ENCODE results near the gene LBR. TPM values are rescaled to one million over a fixed set of nuclear protein-coding genes. Genes with fewer than 3 reads are reported as not detected.

The LBR gene
- polyA plus RNA-seq, 1 donor (not counting 4 experiments of a cell fraction or from before 2014, with no cell fraction given): 30.5 TPM

- DNase-seq (ENCODE audit: low read depth, low spot score): no peak
- Histone ChIP-seq H2AFZ (ENCODE audit: control insufficient read depth, low read length) (no peak overlapping the region), H3K27ac (ENCODE audit: control insufficient read depth, insufficient read depth, low read length) (no peak overlapping the region), H3K36me3 (ENCODE audit: control insufficient read depth in 2 of 2, extremely low read depth in 1 of 2, insufficient read depth in 2 of 2, low read length in 2 of 2) (no peaks in the 10 kb centered on the region), H3K27me3 (ENCODE audit: control insufficient read depth, extremely low read depth, insufficient read depth, low read length) (no peaks in the 10 kb centered on the region), H3K79me2 (ENCODE audit: control insufficient read depth, insufficient read depth, low read length) (no peaks in the 10 kb centered on the region), H3K9me1 (ENCODE audit: control insufficient read depth, extremely low read depth, insufficient read depth, low read length) (no peaks in the 10 kb centered on the region), H3K9me3 (ENCODE audit: control insufficient read depth, low read depth, low read length) (no peaks in the 10 kb centered on the region), H3K9ac (ENCODE audit: control insufficient read depth, extremely low read depth, insufficient read depth, low read length) (no peak overlapping the region), H4K20me1 (ENCODE audit: control insufficient read depth, extremely low read depth, insufficient read depth, low read length) (no peaks in the 10 kb centered on the region), H3K4me2 (ENCODE audit: control insufficient read depth, extremely low read depth, insufficient read depth, low read depth, low read length) (no peak overlapping the region), H3K4me3 (ENCODE audit: control insufficient read depth in 2 of 3, extremely low read depth in 1 of 3, insufficient read depth in 2 of 3, low read depth in 1 of 3, low read length in 3 of 3) (no peak overlapping the region), H3K4me1 (ENCODE audit: control insufficient read depth, extremely low read depth, insufficient read depth, low read length) (peaks cover 30% of the 10 kb centered on the region)
- no peak for TF ChIP-seq EZH2 (IDR thresholded peaks at IDR 0.05; ENCODE audit: low read length)
- no peak for TF ChIP-seq CTCF (optimal IDR thresholded peaks at IDR 0.05 in 1 of 3, IDR thresholded peaks at IDR 0.05 in 1 of 3, conservative IDR thresholded peaks at IDR 0.05 in 1 of 3; ENCODE audit: extremely low read depth in 1 of 3, insufficient read depth in 2 of 3, low read length in 3 of 3)
- no peak for FAIRE-seq
- dilution Hi-C loops (cut with MboI; ENCODE audit: extremely low pct_ligation_motif_present, low sequenced_read_pairs): loop anchor here (25.0 kb wide), 1 partner anchor 535 kb away; the partner anchor contains the start of gene SDE2
Measured at GRCh38 chr1:225451840-225452515, 24.1 kb upstream of the LBR start.

GRCh38 chr1:225451340-225451739 is 23.5 kb upstream of the LBR start:
- peaks cover 35% of the 10 kb centered on the region for H3K4me1 ChIP-seq (ENCODE audit: control insufficient read depth, extremely low read depth, insufficient read depth, low read length)
- H3K36me3 ChIP-seq (ENCODE audit: control insufficient read depth in 2 of 2, extremely low read depth in 1 of 2, insufficient read depth in 2 of 2, low read length in 2 of 2): no peaks in the 10 kb centered on the region
- no peak overlapping the region for H3K4me3 ChIP-seq (ENCODE audit: control insufficient read depth in 2 of 3, extremely low read depth in 1 of 3, insufficient read depth in 2 of 3, low read depth in 1 of 3, low read length in 3 of 3)
- TF ChIP-seq EZH2 (IDR thresholded peaks at IDR 0.05; ENCODE audit: low read length): no peak
- H3K9me1 ChIP-seq (ENCODE audit: control insufficient read depth, extremely low read depth, insufficient read depth, low read length): no peaks in the 10 kb centered on the region
- dilution Hi-C loops (cut with MboI; ENCODE audit: extremely low pct_ligation_motif_present, low sequenced_read_pairs): loop anchor here (25.0 kb wide), 1 partner anchor 536 kb away; the partner anchor contains the start of gene SDE2
- no peak overlapping the region for H3K27ac ChIP-seq (ENCODE audit: control insufficient read depth, insufficient read depth, low read length)
- H3K9ac ChIP-seq (ENCODE audit: control insufficient read depth, extremely low read depth, insufficient read depth, low read length): no peak overlapping the region
- no peaks in the 10 kb centered on the region for H4K20me1 ChIP-seq (ENCODE audit: control insufficient read depth, extremely low read depth, insufficient read depth, low read length)
- H3K27me3 ChIP-seq (ENCODE audit: control insufficient read depth, extremely low read depth, insufficient read depth, low read length): no peaks in the 10 kb centered on the region
- no peaks in the 10 kb centered on the region for H3K79me2 ChIP-seq (ENCODE audit: control insufficient read depth, insufficient read depth, low read length)
- no peaks in the 10 kb centered on the region for H3K9me3 ChIP-seq (ENCODE audit: control insufficient read depth, low read depth, low read length)
- no peak overlapping the region for H2AFZ ChIP-seq (ENCODE audit: control insufficient read depth, low read length)
- FAIRE-seq: no peak
- DNase-seq (ENCODE audit: low read depth, low spot score): no peak
- no peak overlapping the region for H3K4me2 ChIP-seq (ENCODE audit: control insufficient read depth, extremely low read depth, insufficient read depth, low read depth, low read length)
